LHCN-M2 (cell line): ENCODE results near the gene TMEM128. TPM values are rescaled to one million over a fixed set of nuclear protein-coding genes. Genes with fewer than 3 reads are reported as not detected.
"Not testable (repeated sequence)": the region's sequence is repeated elsewhere in the genome, so short reads cannot be mapped to it uniquely, and the experiment has no call there.

ENCODE experiments used
- DNase-seq: peaks from one replicate; pipeline ENCODE4 v3.0.0-alpha.2; 2012; ENCODE audit warnings: low read depth
- total RNA-seq: library from RNA; depleted of rRNA; stranded (reverse); fragments of >200 nt; gene quantifications from 2 replicates; pipeline ENCODE4 v1.2.3, GENCODE V29; 2014

TMEM128 gene
- total RNA-seq, 1 experiment from 2014 or later: 29.3 TPM

- DNase-seq: no peak
Measured at GRCh38 chr4:4256799-4257198, 8.8 kb upstream of the TMEM128 start.

- no peak for DNase-seq
Measured at GRCh38 chr4:4254666-4255065, 6.6 kb upstream of the TMEM128 start.

GRCh38 chr4:4254199-4254598, 6.2 kb upstream of the TMEM128 start:
- no peak for DNase-seq

GRCh38 chr4:4249866-4250265, 1.8 kb upstream of the TMEM128 start:
- DNase-seq: no peak

GRCh38 chr4:4249342-4249741, 1.3 kb upstream of the TMEM128 start:
- DNase-seq: not testable (repeated sequence)

- no peak for DNase-seq
Measured at GRCh38 chr4:4248885-4249203, 821 bp upstream of the TMEM128 start.

- no peak for DNase-seq
Measured at GRCh38 chr4:4247696-4248028, 361 bp downstream of the TMEM128 start.

GRCh38 chr4:4245172-4245571, 2.9 kb downstream of the TMEM128 start:
- no peak for DNase-seq

GRCh38 chr4:4239551-4239950, 8.5 kb downstream of the TMEM128 start:
- not testable (repeated sequence) for DNase-seq

GRCh38 chr4:4233610-4234009, 14.4 kb downstream of the TMEM128 start:
- DNase-seq: no peak

- DNase-seq: no peak
Measured at GRCh38 chr4:4228356-4228668, 19.7 kb downstream of the TMEM128 start.

GRCh38 chr4:4227510-4228355, 20.3 kb downstream of the TMEM128 start:
- no peak for DNase-seq

- no peak for DNase-seq
Measured at GRCh38 chr4:4226606-4227438, 21.2 kb downstream of the TMEM128 start, which contains the start of gene OTOP1. TSS of gene OTOP1 (minus strand) at chr4:4226929. CDS start at chr4:4226864, 65 bp downstream.

GRCh38 chr4:4225915-4226605, 22.0 kb downstream of the TMEM128 start:
- DNase-seq: no peak

- peak; percentile 2 for DNase-seq
Measured at GRCh38 chr4:4217113-4217512, 30.9 kb downstream of the TMEM128 start.

- DNase-seq: peak; percentile 70
Measured at GRCh38 chr4:4216648-4217047, 31.4 kb downstream of the TMEM128 start.

- DNase-seq: not testable (repeated sequence)
Measured at GRCh38 chr4:4213674-4214073, 34.3 kb downstream of the TMEM128 start.

GRCh38 chr4:4206204-4206603, 41.8 kb downstream of the TMEM128 start:
- no peak for DNase-seq

- no peak for DNase-seq
Measured at GRCh38 chr4:4204401-4204745, 43.6 kb downstream of the TMEM128 start.

- no peak for DNase-seq
Measured at GRCh38 chr4:4203688-4204400, 44.2 kb downstream of the TMEM128 start.

GRCh38 chr4:4202510-4202909, 45.5 kb downstream of the TMEM128 start:
- no peak for DNase-seq

GRCh38 chr4:4200624-4201023, 47.4 kb downstream of the TMEM128 start:
- no peak for DNase-seq
